Muscle layer of duodenum (tissue), 2 donors: ENCODE data around the gene LRFN4.

Source experiments
- H3K27ac ChIP-seq: one replicate; pipeline ENCODE4 v1.7.0; 2013; ENCODE audit warnings: mild to moderate bottlenecking, low read length
- H3K27me3 ChIP-seq: one replicate; pipeline ENCODE4 v1.7.0; 2013; ENCODE audit warnings: low read depth, mild to moderate bottlenecking, control low read depth, low read length
- H3K36me3 ChIP-seq, 2 donors: one replicate each; pipeline ENCODE4 v1.7.0; 2013; ENCODE audit warnings: low read length in 2 of 2, control low read depth in 1 of 2, mild to moderate bottlenecking in 1 of 2; ENCODE audit not compliant: insufficient read depth in 2 of 2, control insufficient read depth in 1 of 2
- H3K4me1 ChIP-seq, 2 donors: one replicate each; pipeline ENCODE4 v1.7.0; 2013; ENCODE audit warnings: low read length in 2 of 2, mild to moderate bottlenecking in 2 of 2, control low read depth in 1 of 2, moderate library complexity in 1 of 2; ENCODE audit not compliant: insufficient read depth in 2 of 2, control insufficient read depth in 1 of 2
- H3K4me3 ChIP-seq, 2 donors: one replicate each; pipeline ENCODE4 v1.7.0; 2013; ENCODE audit warnings: low read length in 2 of 2, low read depth in 1 of 2, mild to moderate bottlenecking in 1 of 2
- H3K9me3 ChIP-seq, 2 donors: one replicate each; pipeline ENCODE4 v1.7.0; 2013; ENCODE audit warnings: low read length in 2 of 2, control low read depth in 1 of 2, mild to moderate bottlenecking in 1 of 2; ENCODE audit not compliant: control insufficient read depth in 1 of 2
- donor health status: healthy.

LRFN4 gene

DNA sequence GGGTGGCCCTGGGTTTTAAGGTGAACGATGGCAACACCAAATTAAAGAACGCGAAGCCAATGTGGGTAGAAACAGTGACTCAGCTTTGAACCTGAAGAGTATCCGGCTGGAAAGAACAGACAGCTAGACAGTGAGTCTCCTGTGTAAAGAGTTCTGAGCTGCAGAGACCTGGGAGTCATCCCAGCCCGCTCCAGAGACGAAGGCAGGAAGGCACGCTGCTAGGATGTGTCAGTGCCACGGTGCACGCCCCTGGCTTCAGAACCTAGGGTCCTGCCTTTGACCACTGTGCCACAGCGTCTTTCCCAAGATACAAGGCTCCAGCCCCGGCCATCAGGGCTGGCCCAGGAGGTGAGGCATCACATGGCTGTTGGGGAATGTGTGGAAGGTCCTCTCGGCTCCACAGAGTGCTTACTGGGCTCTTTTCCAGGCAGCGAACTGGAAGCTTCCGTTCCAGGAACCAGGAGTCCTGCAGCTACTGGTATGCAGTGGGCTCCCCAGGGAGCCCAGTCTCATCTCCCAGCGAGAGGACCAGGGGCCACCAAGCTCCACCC, 29.9 kb downstream of the LRFN4 start:
- Histone ChIP-seq H3K9me3 (no peaks in the 10 kb centered on the region), H3K4me3 (no peak overlapping the region), H3K27ac (no peak overlapping the region), H3K36me3 (no peaks in the 10 kb centered on the region), H3K4me1 (peaks cover 0 to 14% of the 10 kb centered on the region in 2 donors), H3K27me3 (no peaks in the 10 kb centered on the region)

- Histone ChIP-seq H3K4me3 (no peak overlapping the region), H3K27ac (no peak overlapping the region), H3K27me3 (no peaks in the 10 kb centered on the region), H3K36me3 (no peaks in the 10 kb centered on the region), H3K4me1 (peaks cover 0 to 8% of the 10 kb centered on the region in 2 donors), H3K9me3 (no peaks in the 10 kb centered on the region)
Observed at GRCh38 chr11:66887526-66887925, 30.7 kb downstream of the LRFN4 start.

DNA sequence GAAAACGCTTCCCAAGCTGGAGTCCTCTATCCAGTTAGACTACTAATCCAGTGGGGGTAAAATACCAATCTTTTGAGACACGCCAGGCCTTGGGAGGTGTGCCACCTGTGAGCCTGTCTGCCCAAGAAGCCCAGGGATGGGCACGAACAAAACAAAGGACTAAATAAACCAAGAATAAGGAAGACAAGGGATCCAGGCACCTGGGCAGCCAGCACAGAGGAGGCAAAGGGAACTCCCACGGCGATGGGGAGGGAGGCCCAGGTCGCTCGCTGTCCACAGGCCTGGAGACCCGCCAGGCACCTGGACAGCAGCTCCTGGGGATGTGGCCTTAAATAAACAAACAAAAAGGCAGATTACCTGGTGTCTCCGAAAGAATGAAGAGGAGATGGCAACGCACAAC, 31.4 kb downstream of the LRFN4 start:
- Histone ChIP-seq H3K27ac (no peak overlapping the region), H3K9me3 (no peaks in the 10 kb centered on the region), H3K4me1 (peaks cover 0 to 2% of the 10 kb centered on the region in 2 donors), H3K27me3 (no peaks in the 10 kb centered on the region), H3K36me3 (no peaks in the 10 kb centered on the region), H3K4me3 (no peak overlapping the region)

- Histone ChIP-seq H3K4me1 (no peaks in the 10 kb centered on the region), H3K36me3 (no peaks in the 10 kb centered on the region), H3K9me3 (no peaks in the 10 kb centered on the region), H3K27me3 (no peaks in the 10 kb centered on the region), H3K27ac (no peak overlapping the region), H3K4me3 (no peak overlapping the region)
Observed at GRCh38 chr11:66889960-66890359, 33.1 kb downstream of the LRFN4 start.

- H3K36me3 ChIP-seq, result no peaks in the 10 kb centered on the region
- H3K27ac ChIP-seq, result no peak overlapping the region
- H3K4me3 ChIP-seq, result no peak overlapping the region
- no peaks in the 10 kb centered on the region for H3K4me1 ChIP-seq
- H3K27me3 ChIP-seq, result no peaks in the 10 kb centered on the region
- H3K9me3 ChIP-seq, result no peaks in the 10 kb centered on the region
Observed at GRCh38 chr11:66891851-66892660, 35.2 kb downstream of the LRFN4 start.

- Histone ChIP-seq H3K27ac (no peak overlapping the region), H3K9me3 (no peaks in the 10 kb centered on the region), H3K4me1 (no peaks in the 10 kb centered on the region), H3K4me3 (no peak overlapping the region), H3K36me3 (no peaks in the 10 kb centered on the region), H3K27me3 (no peaks in the 10 kb centered on the region)
Observed at GRCh38 chr11:66892911-66893310, 36.0 kb downstream of the LRFN4 start.

- H3K36me3 ChIP-seq, result no peaks in the 10 kb centered on the region
- H3K4me1 ChIP-seq, result no peaks in the 10 kb centered on the region
- no peak overlapping the region for H3K27ac ChIP-seq
- H3K9me3 ChIP-seq, result no peaks in the 10 kb centered on the region
- H3K4me3 ChIP-seq, result no peak overlapping the region
- no peaks in the 10 kb centered on the region for H3K27me3 ChIP-seq
Observed at GRCh38 chr11:66894141-66894540, 37.3 kb downstream of the LRFN4 start.

- H3K4me3 ChIP-seq, result no peak overlapping the region
- no peak overlapping the region for H3K27ac ChIP-seq
- H3K36me3 ChIP-seq, result no peaks in the 10 kb centered on the region
- H3K4me1 ChIP-seq, result peaks cover 0 to 8% of the 10 kb centered on the region in 2 donors
- H3K27me3 ChIP-seq, result no peaks in the 10 kb centered on the region
- no peaks in the 10 kb centered on the region for H3K9me3 ChIP-seq
Observed at GRCh38 chr11:66901964-66902390, 45.1 kb downstream of the LRFN4 start.

GRCh38 chr11:66902486-66903177, 45.8 kb downstream of the LRFN4 start:
- Histone ChIP-seq H3K4me3 (no peak overlapping the region), H3K27me3 (no peaks in the 10 kb centered on the region), H3K36me3 (no peaks in the 10 kb centered on the region), H3K9me3 (no peaks in the 10 kb centered on the region), H3K4me1 (peaks cover 0 to 9% of the 10 kb centered on the region in 2 donors), H3K27ac (no peak overlapping the region)

GRCh38 chr11:66904055-66904454, 47.2 kb downstream of the LRFN4 start:
- peaks cover 0 to 9% of the 10 kb centered on the region in 2 donors for H3K4me1 ChIP-seq
- no peak overlapping the region for H3K4me3 ChIP-seq
- no peaks in the 10 kb centered on the region for H3K36me3 ChIP-seq
- H3K9me3 ChIP-seq, result no peaks in the 10 kb centered on the region
- no peaks in the 10 kb centered on the region for H3K27me3 ChIP-seq
- H3K27ac ChIP-seq, result no peak overlapping the region

DNA sequence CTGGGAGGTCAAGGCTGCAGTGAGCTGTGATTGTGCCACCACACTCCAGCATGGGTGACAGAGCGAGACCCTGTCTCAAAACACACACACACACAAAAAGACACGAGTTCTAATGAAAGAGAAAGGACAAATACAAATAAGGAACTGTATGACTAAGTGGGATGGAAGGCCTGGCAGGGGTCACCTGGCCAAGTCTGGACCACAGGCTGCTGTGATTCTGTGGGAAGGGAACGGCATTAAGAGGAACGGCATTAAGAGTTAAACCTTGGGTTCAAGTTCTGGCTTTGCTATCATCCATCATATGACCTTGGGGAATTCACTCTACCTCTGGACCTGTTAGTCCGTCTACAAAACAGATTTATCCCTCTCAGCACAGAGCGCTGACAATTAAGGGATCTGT, 47.7 kb downstream of the LRFN4 start:
- no peaks in the 10 kb centered on the region for H3K36me3 ChIP-seq
- no peaks in the 10 kb centered on the region for H3K9me3 ChIP-seq
- H3K27ac ChIP-seq, result no peak overlapping the region
- peaks cover 0 to 9% of the 10 kb centered on the region in 2 donors for H3K4me1 ChIP-seq
- no peaks in the 10 kb centered on the region for H3K27me3 ChIP-seq
- no peak overlapping the region for H3K4me3 ChIP-seq
